ENCODE data around the gene MALT1.

DNA sequence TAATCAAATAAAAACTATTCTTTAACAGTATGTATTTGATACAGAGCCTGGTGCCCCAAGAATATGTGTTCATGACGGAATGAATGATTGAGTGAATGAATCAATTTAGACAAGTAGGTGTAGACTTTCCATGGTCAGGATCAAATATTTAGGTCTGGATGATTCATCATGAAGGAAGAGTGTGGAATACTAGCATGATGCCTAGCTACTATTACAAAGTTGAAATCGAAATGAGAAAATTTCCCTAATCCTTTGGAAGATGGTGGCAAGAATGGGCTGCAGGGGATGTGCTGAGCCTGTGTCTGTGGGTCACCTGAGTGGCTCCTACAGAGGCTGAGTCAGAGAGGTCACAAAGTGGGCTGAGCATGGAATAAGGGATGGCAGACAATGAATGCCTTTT is 3.1 kb upstream of the MALT1 start:
- TF ChIP-seq, protein P1, sequence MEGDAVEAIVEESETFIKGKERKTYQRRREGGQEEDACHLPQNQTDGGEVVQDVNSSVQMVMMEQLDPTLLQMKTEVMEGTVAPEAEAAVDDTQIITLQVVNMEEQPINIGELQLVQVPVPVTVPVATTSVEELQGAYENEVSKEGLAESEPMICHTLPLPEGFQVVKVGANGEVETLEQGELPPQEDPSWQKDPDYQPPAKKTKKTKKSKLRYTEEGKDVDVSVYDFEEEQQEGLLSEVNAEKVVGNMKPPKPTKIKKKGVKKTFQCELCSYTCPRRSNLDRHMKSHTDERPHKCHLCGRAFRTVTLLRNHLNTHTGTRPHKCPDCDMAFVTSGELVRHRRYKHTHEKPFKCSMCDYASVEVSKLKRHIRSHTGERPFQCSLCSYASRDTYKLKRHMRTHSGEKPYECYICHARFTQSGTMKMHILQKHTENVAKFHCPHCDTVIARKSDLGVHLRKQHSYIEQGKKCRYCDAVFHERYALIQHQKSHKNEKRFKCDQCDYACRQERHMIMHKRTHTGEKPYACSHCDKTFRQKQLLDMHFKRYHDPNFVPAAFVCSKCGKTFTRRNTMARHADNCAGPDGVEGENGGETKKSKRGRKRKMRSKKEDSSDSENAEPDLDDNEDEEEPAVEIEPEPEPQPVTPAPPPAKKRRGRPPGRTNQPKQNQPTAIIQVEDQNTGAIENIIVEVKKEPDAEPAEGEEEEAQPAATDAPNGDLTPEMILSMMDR (IDR thresholded peaks at IDR 0.05): no peak
- no peak for TF ChIP-seq ZFX (IDR thresholded peaks at IDR 0.05; ENCODE audit: borderline replicate concordance)
